K562 (cell line): ENCODE results near the gene ADD1. TPM values are rescaled to one million over a fixed set of nuclear protein-coding genes. Genes with fewer than 3 reads are reported as not detected.

ENCODE experiments used
- ARID3A ChIP-seq: IDR thresholded peaks from 2 replicates; pipeline ENCODE4 v1.6.1; 2012; ENCODE audit warnings: low read depth, low read length, improper control_type of control experiment, borderline replicate concordance
- ARID4B ChIP-seq: sonication (generic); formaldehyde crosslinking; IDR thresholded peaks from 2 replicates; pipeline ENCODE4 v1.8.0; 2022; ENCODE audit warnings: mild to moderate bottlenecking, missing genetic modification reagents
- BACH1 ChIP-seq: fragments of 200-800 bp; sonication (Bioruptor generic); IDR thresholded peaks from 2 replicates; pipeline ENCODE4 v1.6.1; 2016; ENCODE audit warnings: missing genetic modification characterization, missing compliant biosample characterization
- BHLHE40 ChIP-seq: IDR thresholded peaks from 2 replicates; pipeline ENCODE4 v1.6.1; 2011; ENCODE audit warnings: low read length, improper control_type of control experiment
- DNMT1 ChIP-seq: fragments of 450-650 bp; IDR thresholded peaks from 2 replicates; pipeline ENCODE4 v1.6.1; 2016; ENCODE audit warnings: antibody characterized with exemption, mild to moderate bottlenecking
- FOXK1 ChIP-seq: sonication (generic); formaldehyde crosslinking; IDR thresholded peaks from 2 replicates; pipeline ENCODE4 v1.8.0; 2022; ENCODE audit warnings: missing genetic modification reagents, mild to moderate bottlenecking, borderline replicate concordance
- GABPB1 ChIP-seq: sonication (generic); formaldehyde crosslinking; IDR thresholded peaks from 2 replicates; pipeline ENCODE4 v1.8.0; 2022; ENCODE audit warnings: mild to moderate bottlenecking, missing genetic modification reagents
- JUND ChIP-seq, 2 experiments: IDR thresholded peaks; 2 replicates in 1 of 2; 3 replicates in 1 of 2; pipeline ENCODE4 v1.6.1; 2011; ENCODE audit warnings: borderline replicate concordance in 2 of 2, low read depth in 2 of 2, low read length in 2 of 2, improper control_type of control experiment in 1 of 2, missing biosample characterization in 1 of 2, missing genetic modification characterization in 1 of 2, missing genetic modification reagents in 1 of 2
- LARP7 ChIP-seq: fragments of 450-650 bp; IDR thresholded peaks from 2 replicates; pipeline ENCODE4 v1.6.1; 2016
- MEF2D ChIP-seq: conservative IDR thresholded peaks from 2 replicates; pipeline ENCODE4 v1.6.1; 2016; ENCODE audit warnings: low read depth, missing genetic modification characterization, missing compliant biosample characterization
- RBM17 ChIP-seq: fragments of 200-400 bp; formaldehyde crosslinking; IDR thresholded peaks from 2 replicates; pipeline ENCODE4 v1.6.1; 2017; ENCODE audit warnings: low read depth, mild to moderate bottlenecking, low read length, borderline replicate concordance
- RNF2 ChIP-seq: sonication (generic); IDR thresholded peaks from 2 replicates; pipeline ENCODE4 v1.6.1; 2016
- SRSF7 ChIP-seq: fragments of 200-400 bp; formaldehyde crosslinking; optimal IDR thresholded peaks from 2 replicates; pipeline ENCODE3; 2017; ENCODE audit warnings: mild to moderate bottlenecking, low read depth, low read length
- TBL1XR1 ChIP-seq, 2 experiments: IDR thresholded peaks; 2 replicates each; pipeline ENCODE4 v1.6.1; 2012; ENCODE audit warnings: improper control_type of control experiment in 2 of 2, low read length in 2 of 2, mild to moderate bottlenecking in 1 of 2
- ZMIZ1 ChIP-seq, 2 experiments: fragments of 150-350 bp in 1 of 2; IDR thresholded peaks; 2 replicates each; pipeline ENCODE4 v1.6.1; 2012 to 2016; ENCODE audit warnings: low read depth in 2 of 2, low read length in 2 of 2, mild to moderate bottlenecking in 1 of 2, moderate library complexity in 1 of 2
- ZNF133 ChIP-seq: fragments of 250-450 bp; sonication (Bioruptor Pico); IDR thresholded peaks from 2 replicates; pipeline ENCODE4 v1.4.0; 2020; ENCODE audit warnings: mild to moderate bottlenecking
- ZNF212 ChIP-seq: fragments of 450-650 bp; formaldehyde crosslinking; IDR thresholded peaks from 2 replicates; pipeline ENCODE4 v1.4.0; 2020; ENCODE audit warnings: mild to moderate bottlenecking
- ZNF507 ChIP-seq: conservative IDR thresholded peaks from 2 replicates; pipeline ENCODE4 v1.6.1; 2017; ENCODE audit warnings: missing genetic modification characterization, missing compliant biosample characterization
- polyA plus RNA-seq, 8 experiments: library from polyadenylated mRNA; depleted of rRNA in 4 of 8; stranded (reverse) in 5 of 8; unstranded in 3 of 8; fragments of >200 nt; fragmentation: Nextera tagmentation in 2 of 8; fragmentation: Illumina TruSeq in 1 of 8; extraction: Ambion mirVana in 2 of 8; extraction: Trizol in 1 of 8; gene quantifications; 2 replicates each; pipeline versions ENCODE4 v1.2.1 to v1.2.3, GENCODE V29; 2011 to 2014; ENCODE audit warnings: inconsistent platforms in 1 of 8, missing spikeins in 1 of 8
- total RNA-seq, 7 experiments: library from RNA; depleted of rRNA in 6 of 7; stranded (reverse); fragments of >200 nt in 6 of 7; fragmentation: Illumina TruSeq in 2 of 7; extraction: Trizol in 2 of 7; gene quantifications; 2 replicates each; pipeline versions ENCODE4 v1.2.1 to v1.2.3, GENCODE V29; 2011 to 2021; ENCODE audit warnings: low replicate concordance in 1 of 7

ADD1 gene
- total and polyA plus RNA-seq, 9 of the 15 experiments (the other 6 are each of a cell fraction or from before 2014, with no cell fraction given) = 17.5 to 153 (median 74.0) TPM

DNA sequence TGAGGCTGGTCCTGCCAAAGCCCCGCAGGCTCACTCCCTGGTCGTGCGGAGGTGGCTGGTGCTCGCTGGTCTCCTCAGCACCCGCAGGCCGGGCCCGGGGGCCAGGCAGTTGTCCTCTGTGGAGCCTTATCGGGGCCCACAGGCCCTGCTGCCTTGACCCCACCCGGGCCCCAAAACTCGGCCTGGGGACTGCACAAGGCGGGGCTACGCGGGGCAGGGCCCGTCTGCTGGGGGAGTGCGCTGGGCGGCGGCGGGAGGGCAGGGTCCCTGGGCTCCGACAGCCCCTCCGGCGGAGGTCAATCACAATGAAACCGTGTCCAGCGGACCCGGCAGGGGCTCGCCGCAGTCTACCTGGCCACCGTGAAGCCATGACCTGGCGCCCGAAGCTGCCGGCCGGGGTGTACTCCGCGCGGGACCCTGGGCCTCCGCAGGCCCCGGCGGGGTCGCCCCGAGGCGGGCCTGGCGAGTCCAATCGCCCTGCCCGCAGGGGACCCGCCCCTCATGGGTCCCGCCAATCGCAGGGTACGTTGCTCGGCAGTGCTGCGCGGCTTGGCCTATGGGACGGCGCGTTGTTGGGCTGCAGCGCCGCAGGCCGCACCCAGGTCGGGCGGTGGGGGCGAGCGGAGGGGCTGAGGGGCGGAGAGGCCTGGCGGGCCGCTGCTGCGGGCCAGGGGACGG is at the start of gene ADD1 (continued):
- TF ChIP-seq ARID3A (no peak), TBL1XR1 (IDR thresholded peaks at IDR 0.05; ENCODE audit: low read length in 2 of 2) (no peak), ZMIZ1 (IDR thresholded peaks at IDR 0.05; ENCODE audit: low read depth in 2 of 2, low read length in 2 of 2) (peak in 1 of 2 experiments; percentile 12; a peak in 1 of 4 replicates), ZNF507 (tag) (no peak), BHLHE40 (no peak), FOXK1 (CRISPR knock-in tag) (no peak; the same call in 1 of the 2 replicates), ZNF212 (CRISPR knock-in tag) (no peak), ARID4B (CRISPR knock-in tag) (peak; percentile 41; the same call in 1 of the 2 replicates), BACH1 (no peak), RNF2 (no peak), JUND (IDR thresholded peaks at IDR 0.05; ENCODE audit: borderline replicate concordance, low read depth, low read length) (no peak), JUND (tag; IDR thresholded peaks at IDR 0.05; ENCODE audit: borderline replicate concordance, low read depth, low read length) (no peak), RBM17 (no peak), LARP7 (no peak), MEF2D (tag) (no peak), SRSF7 (no peak), DNMT1 (no peak), ZNF133 (CRISPR knock-in tag) (no peak), GABPB1 (CRISPR knock-in tag) (no peak)
